Activated effector memory CD4-positive, alpha-beta T cell treated with Interleukin-2 at 50 U/mL for 16 hours (primary cell): ENCODE results near the gene REEP1.

Experiments
- DNase-seq: peaks from one replicate; pipeline ENCODE4 v3.0.0-alpha.2; 2020

The REEP1 gene

DNA sequence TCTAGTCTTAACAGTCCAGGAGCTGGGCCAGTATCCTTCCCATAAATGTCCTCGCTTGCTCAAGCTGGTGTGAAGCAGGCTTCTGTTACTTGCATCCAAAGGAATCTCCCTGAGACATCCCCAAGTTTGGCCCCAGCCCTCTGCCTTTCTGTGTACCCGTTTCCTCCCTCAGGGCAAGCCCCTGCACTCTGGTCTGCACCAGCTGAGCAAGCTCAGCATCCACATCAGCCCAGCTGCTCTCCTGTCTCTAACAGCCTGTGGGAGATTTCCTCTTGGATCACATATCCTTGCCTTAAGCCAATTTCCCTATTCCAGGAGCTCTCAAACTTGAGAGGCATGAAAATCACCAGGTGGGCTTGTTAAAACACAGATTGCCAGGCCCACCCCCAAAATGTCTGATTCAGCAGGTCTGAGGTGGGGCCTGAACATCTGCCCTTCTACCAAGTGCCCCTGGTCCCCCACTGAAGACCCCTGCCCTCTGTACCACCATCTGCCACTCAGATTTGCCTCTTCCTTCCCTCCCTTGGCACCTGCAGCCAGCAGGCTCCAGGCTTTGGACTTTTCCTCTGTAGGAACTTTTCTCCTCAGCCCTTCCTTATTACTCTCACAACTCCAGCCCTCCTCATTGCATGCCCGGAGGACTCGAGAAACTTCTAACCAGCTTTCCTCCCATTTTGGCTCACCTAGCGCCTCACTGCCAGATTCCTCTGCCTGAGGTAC is 32.1 kb downstream of the REEP1 start:
- DNase-seq, result no peak

- no peak for DNase-seq
Measured at GRCh38 chr2:86304416-86304815, 33.0 kb downstream of the REEP1 start.

DNA sequence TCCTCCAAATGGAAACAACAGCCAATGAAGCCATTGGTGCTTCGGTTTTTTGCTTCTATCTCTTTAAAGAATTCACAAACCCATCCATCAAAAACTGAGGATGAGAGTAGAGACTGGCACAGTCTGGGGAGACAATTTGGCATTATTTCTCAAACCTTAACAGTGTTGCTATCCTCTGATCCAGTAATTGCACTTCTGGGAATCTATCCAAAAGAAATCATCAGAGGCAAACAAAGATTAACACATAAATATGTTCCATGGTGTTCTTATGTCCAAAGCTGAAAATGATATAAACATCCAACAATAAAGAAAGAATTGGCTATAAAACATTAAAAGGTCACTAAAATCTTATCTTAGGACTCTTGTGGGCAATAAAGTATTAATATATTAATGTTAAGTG is 35.1 kb downstream of the REEP1 start:
- no peak for DNase-seq

DNA sequence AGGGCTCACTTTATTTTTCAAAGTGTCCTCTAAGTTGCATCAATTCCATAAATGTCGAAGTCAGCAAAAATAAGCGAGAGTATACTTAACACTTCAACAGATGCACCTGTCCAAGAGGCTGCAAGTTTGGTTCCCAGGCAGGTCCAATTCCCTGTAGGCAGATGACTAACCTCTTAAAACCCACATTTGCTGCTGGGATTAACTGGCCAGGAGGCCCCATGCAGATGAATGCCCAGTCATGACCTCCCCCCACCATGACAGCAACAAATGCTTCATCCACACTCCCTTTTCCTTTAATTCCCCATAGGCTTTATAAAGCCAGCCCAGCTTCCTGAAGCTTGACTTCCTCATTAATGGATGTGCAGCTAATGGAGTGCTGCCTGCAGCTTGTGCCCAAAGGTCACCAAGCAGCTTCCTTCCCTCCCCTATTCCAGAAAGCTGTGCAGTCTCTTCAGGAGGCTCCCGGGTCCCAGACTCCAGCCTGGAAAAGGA is 35.7 kb downstream of the REEP1 start:
- DNase-seq, result no peak

DNA sequence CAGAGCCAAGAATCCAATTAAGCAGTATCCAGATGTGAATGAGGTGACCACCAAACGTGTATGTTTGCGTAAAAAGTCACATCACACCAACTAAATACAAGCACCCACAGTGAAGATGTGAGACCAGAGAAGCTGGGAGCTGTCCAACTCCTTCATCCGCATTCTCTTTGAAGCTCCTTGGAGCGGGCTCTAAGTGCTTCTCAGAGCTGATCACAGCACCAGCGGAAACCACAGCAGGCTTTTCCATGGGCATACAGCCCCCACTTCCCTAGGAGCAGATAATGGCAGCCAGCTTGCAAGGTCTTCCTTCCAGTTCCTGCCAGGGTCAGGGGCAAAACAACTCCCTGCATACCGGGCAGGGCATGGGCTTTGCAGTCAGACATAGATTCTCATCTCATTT is 36.4 kb downstream of the REEP1 start:
- DNase-seq, result no peak

DNA sequence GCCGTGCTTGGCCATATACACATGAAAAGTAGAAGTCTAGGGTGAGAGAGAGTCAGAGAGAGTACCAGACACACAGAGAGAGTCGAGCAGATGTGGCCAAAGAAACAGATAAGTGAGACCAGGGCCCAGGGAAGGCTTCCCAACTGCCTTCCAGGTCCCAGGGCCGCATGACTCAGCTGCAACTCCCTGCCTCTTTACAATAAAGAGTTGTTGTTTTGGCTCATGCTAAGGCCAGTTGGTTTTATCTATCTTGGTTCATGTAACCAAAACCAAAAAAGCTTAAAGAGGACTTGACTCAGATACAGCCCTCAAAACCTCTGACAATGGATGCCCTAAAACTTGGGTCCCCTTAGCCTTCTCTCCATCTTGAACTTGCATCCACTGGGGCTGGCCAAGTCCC is 36.9 kb downstream of the REEP1 start:
- DNase-seq, result no peak

- no peak for DNase-seq
Measured at GRCh38 chr2:86298411-86299390, 38.7 kb downstream of the REEP1 start.

DNA sequence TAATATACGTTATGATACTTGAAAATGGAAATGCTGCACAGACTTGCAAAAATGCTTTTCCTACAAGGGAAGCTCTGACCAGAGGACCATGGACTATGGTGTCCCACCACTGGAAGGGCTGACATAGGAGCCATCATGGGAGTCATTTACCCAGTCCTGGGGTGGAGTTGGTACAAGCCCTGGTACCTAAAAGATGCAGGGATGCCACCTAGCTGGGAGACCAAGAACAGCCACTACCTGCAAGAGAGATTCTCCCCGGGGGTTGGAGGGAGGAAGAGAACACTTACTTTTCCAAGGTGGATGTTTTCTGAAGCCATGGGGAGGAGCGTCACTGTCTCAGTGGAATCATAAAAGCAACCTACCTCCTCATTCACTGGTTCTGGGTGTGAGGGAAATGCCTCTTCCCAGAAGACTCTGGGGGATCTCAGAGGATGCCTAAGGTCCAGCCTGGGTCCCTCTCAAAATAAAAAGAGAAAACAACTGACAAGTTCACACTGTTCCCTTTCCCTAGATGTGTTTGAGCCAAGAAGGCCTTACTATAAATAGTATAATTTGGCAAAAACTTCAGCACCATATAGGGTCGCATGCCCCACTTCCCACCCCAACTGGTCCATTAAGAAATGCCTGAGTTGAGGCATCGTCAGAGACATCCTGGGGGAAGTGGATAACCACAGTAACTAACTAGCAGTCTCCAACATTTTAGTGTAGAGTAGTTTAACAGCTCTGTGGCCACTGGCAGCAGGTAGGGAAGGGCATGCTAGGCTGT is 39.9 kb downstream of the REEP1 start:
- no peak for DNase-seq

DNA sequence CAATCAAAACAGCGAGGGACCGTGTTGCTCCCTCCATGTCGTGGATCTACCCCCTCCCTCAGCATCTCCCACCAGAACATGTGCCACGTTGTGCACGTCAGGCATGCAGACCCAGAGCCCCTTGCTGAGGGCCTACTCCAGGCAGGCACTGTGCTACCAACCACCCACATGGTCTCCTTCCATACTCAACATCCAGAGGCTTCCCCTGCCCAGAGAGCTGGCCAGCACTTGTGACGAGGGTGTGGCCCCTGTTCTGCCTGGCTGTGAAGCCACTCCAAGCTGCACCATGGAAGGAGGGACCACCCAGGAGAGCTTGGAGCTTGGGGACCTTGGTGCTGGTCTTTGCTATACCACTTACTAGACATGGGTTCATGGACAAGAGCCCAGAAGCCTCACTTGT is 40.5 kb downstream of the REEP1 start:
- no peak for DNase-seq

DNA sequence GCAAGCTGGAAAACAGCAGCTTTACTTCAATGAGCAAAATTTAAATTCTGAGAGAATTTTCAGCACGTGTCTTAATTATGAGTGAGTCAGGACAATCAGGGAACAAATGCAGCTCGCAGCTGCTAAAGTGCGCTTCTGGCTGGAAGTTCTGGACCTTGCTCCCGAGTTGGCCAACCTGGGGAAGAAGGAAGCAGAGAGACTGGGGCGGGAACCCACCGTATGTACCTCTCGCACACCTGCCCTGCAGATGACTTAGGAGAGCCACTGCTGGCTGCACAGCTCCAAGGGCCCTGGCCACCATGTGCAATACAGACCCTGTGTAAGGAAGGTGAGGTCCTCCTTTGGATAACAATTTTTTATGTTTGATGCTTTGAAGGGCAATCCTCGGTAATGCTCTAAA is 42.4 kb downstream of the REEP1 start:
- no peak for DNase-seq

- no peak for DNase-seq
Measured at GRCh38 chr2:86293612-86294011, 43.8 kb downstream of the REEP1 start.

DNA sequence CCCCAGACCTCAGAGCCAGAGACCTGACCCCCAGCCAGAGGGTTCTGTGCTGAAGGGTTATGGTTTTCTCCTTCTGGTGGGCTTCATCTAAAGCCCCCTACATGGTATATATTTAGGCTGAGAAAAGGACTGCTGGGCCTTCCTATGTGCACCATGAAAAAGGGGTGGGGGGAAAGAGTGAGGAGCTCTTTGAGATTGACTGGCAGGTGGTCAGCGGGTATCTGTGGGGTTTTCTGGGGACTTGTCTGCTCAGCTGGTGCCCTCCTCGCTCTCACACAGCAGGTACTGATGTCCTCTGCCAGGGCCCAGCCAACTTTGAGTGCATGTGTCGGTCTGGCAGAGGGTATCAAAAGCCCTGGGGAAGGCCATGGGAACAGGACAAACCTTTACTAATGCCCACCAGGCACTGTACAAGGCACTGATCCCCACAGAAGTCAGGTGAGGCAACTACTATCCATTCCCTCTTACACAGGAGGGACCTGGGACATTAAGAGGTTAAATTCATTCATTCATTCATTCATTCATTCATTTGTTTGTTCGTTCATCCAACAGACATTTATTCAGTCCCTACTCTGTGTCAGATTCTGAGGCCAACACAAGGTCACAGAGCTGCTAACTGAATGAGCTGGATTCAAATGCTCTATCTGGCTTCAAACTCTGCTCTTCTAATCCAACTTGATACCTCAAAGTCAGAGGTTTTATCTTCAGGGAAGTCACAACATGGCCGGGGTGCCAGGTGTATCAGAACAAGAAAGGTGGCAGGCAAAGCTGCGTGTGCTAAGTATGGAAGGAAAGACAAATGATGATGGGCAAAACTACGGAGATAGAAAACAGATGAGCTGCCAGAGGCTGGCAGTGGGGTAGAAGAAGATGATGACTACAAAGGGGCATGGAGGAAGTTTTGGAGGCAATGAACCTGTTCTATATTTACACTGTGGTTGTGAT is 44.6 kb downstream of the REEP1 start:
- DNase-seq, result no peak

DNA sequence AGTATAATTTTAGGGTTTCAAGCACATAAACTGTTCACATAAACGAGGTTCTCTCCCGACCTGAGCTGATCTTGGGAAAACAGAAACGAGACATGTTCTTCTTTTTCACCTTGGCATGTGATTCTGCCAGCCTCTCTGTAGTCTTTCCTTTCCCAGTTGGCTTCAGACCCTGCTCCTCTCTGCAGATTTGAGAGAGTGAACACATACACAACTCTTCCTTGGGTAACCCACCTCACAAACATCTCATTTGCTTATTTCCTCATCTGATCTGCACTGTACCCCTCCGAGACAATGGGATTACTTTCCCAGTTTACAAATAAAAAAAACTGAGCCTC is 46.1 kb downstream of the REEP1 start:
- no peak for DNase-seq

- no peak for DNase-seq
Measured at GRCh38 chr2:86290596-86291327, 46.7 kb downstream of the REEP1 start.

GRCh38 chr2:86286516-86286915 is 50.9 kb downstream of the REEP1 start:
- no peak for DNase-seq

- no peak for DNase-seq
Measured at GRCh38 chr2:86285981-86286380, 51.4 kb downstream of the REEP1 start.

DNA sequence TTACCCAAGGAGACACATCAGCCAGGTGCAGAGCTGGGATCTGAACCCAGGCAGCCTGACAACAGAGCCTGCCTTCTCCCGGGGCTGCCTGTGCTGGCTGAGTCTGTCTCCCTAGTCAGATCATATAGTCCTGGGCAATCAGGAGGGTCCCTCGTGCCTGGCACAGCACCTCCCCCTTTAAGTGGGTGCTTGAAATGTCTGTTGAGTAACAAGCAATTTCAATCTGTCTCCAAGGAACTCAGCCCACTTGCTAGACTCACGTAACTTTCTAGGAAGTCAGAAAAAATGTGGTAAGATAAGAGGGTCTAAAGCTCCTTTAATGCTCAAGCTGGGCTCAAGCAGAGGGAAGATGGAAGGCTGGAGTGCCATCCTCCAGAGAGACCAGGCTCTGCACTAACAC is 51.9 kb downstream of the REEP1 start:
- no peak for DNase-seq

DNA sequence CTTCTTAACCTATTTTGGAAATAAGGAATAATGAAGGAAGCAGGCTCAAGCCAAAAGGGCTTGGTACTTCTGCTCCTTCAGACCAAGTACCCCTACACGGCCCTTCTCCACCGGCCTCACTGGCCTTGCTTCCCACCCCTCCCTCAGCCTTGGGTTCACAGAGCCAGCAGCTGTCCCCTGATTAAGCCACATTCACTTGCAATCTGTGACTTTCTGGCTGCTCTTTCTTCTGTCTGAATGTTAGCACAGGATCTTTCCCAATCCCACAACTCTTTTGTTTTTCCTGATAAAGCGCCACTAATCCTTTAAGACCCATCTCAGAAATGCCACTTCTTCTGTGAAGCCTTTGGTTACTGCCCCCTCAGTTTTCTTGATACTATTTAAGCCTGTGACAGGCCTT is 52.4 kb downstream of the REEP1 start:
- no peak for DNase-seq

- DNase-seq, result no peak
Measured at GRCh38 chr2:86284401-86284841, 53.0 kb downstream of the REEP1 start.

- no peak for DNase-seq
Measured at GRCh38 chr2:86283411-86284030, 53.9 kb downstream of the REEP1 start.
